GM19372 (cell line): ENCODE results near the gene ATF7.
A peak's percentile ranks its signal among the peaks of the same experiment; 100 is the strongest.
"Not testable (repeated sequence)": the region's sequence is repeated elsewhere in the genome, so short reads cannot be mapped to it uniquely, and the experiment has no call there.

Source experiments
- ATAC-seq: cut with Tn5 transposase; IDR thresholded peaks from one replicate; pipeline ENCODE4 v1.9.1; 2021; ENCODE audit warnings: mild to moderate bottlenecking, low read depth, moderate library complexity; ENCODE audit not compliant: unreplicated experiment

Gene ATF7

GRCh38 chr12:53572134-53572758 is 53.9 kb downstream of the ATF7 start:
- ATAC-seq = no peak

GRCh38 chr12:53571295-53571694 is 54.9 kb downstream of the ATF7 start:
- no peak for ATAC-seq

- no peak for ATAC-seq
These were observed 57.2 kb downstream of the ATF7 start for GRCh38 chr12:53568809-53569557.

- no peak for ATAC-seq
These were observed 58.0 kb downstream of the ATF7 start for GRCh38 chr12:53567961-53568808.

- ATAC-seq = not testable (repeated sequence)
These were observed 60.8 kb downstream of the ATF7 start for GRCh38 chr12:53565376-53565775.

- ATAC-seq = no peak
These were observed 61.2 kb downstream of the ATF7 start for GRCh38 chr12:53564941-53565340.

- ATAC-seq = no peak
These were observed 61.9 kb downstream of the ATF7 start for GRCh38 chr12:53564278-53564677.

GRCh38 chr12:53563452-53564028 is 62.6 kb downstream of the ATF7 start:
- no peak for ATAC-seq

- no peak for ATAC-seq
These were observed 64.6 kb downstream of the ATF7 start for GRCh38 chr12:53561590-53561953.

- ATAC-seq = no peak
These were observed 65.1 kb downstream of the ATF7 start for GRCh38 chr12:53560912-53561589.

GRCh38 chr12:53560351-53560750 is 65.8 kb downstream of the ATF7 start:
- no peak for ATAC-seq

- no peak for ATAC-seq
These were observed 67.6 kb downstream of the ATF7 start for GRCh38 chr12:53558631-53559030.

- ATAC-seq = no peak
These were observed 73.5 kb downstream of the ATF7 start for GRCh38 chr12:53552361-53553327.

GRCh38 chr12:53551889-53552291 is 74.3 kb downstream of the ATF7 start:
- no peak for ATAC-seq

- no peak for ATAC-seq
These were observed 75.6 kb downstream of the ATF7 start for GRCh38 chr12:53550595-53550994.

GRCh38 chr12:53550131-53550530 is 76.1 kb downstream of the ATF7 start:
- ATAC-seq = not testable (repeated sequence)

GRCh38 chr12:53548354-53548753 is 77.8 kb downstream of the ATF7 start:
- not testable (repeated sequence) for ATAC-seq

GRCh38 chr12:53543539-53543938 is 82.6 kb downstream of the ATF7 start:
- ATAC-seq = peak; percentile 51

GRCh38 chr12:53539526-53539925 is 86.7 kb downstream of the ATF7 start:
- ATAC-seq = no peak
